Measurements from ENCODE around the gene LAMP1.
"Not testable (repeated sequence)": the region's sequence is repeated elsewhere in the genome, so short reads cannot be mapped to it uniquely, and the experiment has no call there.

Gene LAMP1

GRCh38 chr13:113327766-113328471 is 30.9 kb downstream of the LAMP1 start:
- no peak for DNase-seq (ENCODE audit: low read depth)

GRCh38 chr13:113328851-113329250 is 31.8 kb downstream of the LAMP1 start:
- no peak for DNase-seq (ENCODE audit: low read depth)

GRCh38 chr13:113329656-113330312 is 32.7 kb downstream of the LAMP1 start:
- DNase-seq (ENCODE audit: low read depth): no peak

GRCh38 chr13:113332615-113333014 is 35.6 kb downstream of the LAMP1 start:
- no peak for DNase-seq (ENCODE audit: low read depth)

- no peak for DNase-seq (ENCODE audit: low read depth)
These were observed 36.0 kb downstream of the LAMP1 start for GRCh38 chr13:113333076-113333475.

GRCh38 chr13:113337556-113337955 is 40.5 kb downstream of the LAMP1 start:
- DNase-seq (ENCODE audit: low read depth): no peak

- DNase-seq (ENCODE audit: low read depth): no peak
These were observed 40.9 kb downstream of the LAMP1 start for GRCh38 chr13:113337976-113338375.

GRCh38 chr13:113338451-113338850 is 41.4 kb downstream of the LAMP1 start:
- DNase-seq (ENCODE audit: low read depth): no peak

- no peak for DNase-seq (ENCODE audit: low read depth)
These were observed 46.0 kb downstream of the LAMP1 start for GRCh38 chr13:113342820-113343691.

GRCh38 chr13:113343692-113343968 is 46.6 kb downstream of the LAMP1 start:
- DNase-seq (ENCODE audit: low read depth): no peak

GRCh38 chr13:113345486-113345885 is 48.4 kb downstream of the LAMP1 start:
- no peak for DNase-seq (ENCODE audit: low read depth)

- not testable (repeated sequence) for DNase-seq (ENCODE audit: low read depth)
These were observed 50.7 kb downstream of the LAMP1 start for GRCh38 chr13:113347736-113348225.

- DNase-seq (ENCODE audit: low read depth): no peak
These were observed 51.6 kb downstream of the LAMP1 start for GRCh38 chr13:113348591-113348990.

GRCh38 chr13:113349050-113349449 is 52.0 kb downstream of the LAMP1 start:
- DNase-seq (ENCODE audit: low read depth): no peak

GRCh38 chr13:113349491-113349890 is 52.5 kb downstream of the LAMP1 start:
- no peak for DNase-seq (ENCODE audit: low read depth)

GRCh38 chr13:113350065-113350937 is 53.3 kb downstream of the LAMP1 start:
- DNase-seq (ENCODE audit: low read depth): no peak

- no peak for DNase-seq (ENCODE audit: low read depth)
These were observed 53.9 kb downstream of the LAMP1 start for GRCh38 chr13:113350938-113351335.

GRCh38 chr13:113351514-113352026 is 54.5 kb downstream of the LAMP1 start:
- DNase-seq (ENCODE audit: low read depth): no peak

- no peak for DNase-seq (ENCODE audit: low read depth)
These were observed 56.2 kb downstream of the LAMP1 start for GRCh38 chr13:113353254-113353653.

- no peak for DNase-seq (ENCODE audit: low read depth)
These were observed 58.0 kb downstream of the LAMP1 start for GRCh38 chr13:113354831-113355610.

- DNase-seq (ENCODE audit: low read depth): no peak
These were observed 58.6 kb downstream of the LAMP1 start for GRCh38 chr13:113355621-113356020.

Data from fibroblast of the conjunctiva (primary cell).